H1 (cell line): ENCODE results near the gene PPP1R3E. TPM values are rescaled to one million over a fixed set of nuclear protein-coding genes. Genes with fewer than 3 reads are reported as not detected.

Experiments
- ATF2 ChIP-seq: IDR thresholded peaks from 2 replicates; pipeline ENCODE4 v1.6.1; 2012; ENCODE audit warnings: low read length, inconsistent platforms
- CHD1 ChIP-seq: IDR thresholded peaks from 2 replicates; pipeline ENCODE4 v1.6.1; 2012; ENCODE audit warnings: low read depth, low read length, improper control_type of control experiment
- E2F6 ChIP-seq: IDR thresholded peaks from 2 replicates; pipeline ENCODE4 v1.6.1; 2012; ENCODE audit warnings: inconsistent platforms
- EZH2 ChIP-seq: fragments of 200-600 bp; sonication (generic); IDR thresholded peaks from 2 replicates; pipeline ENCODE4 v1.7.1; 2012; ENCODE audit warnings: low read depth, mild to moderate bottlenecking, moderate library complexity, low read length, inconsistent platforms; ENCODE audit not compliant: severe bottlenecking
- GTF2F1 ChIP-seq: IDR thresholded peaks from 2 replicates; pipeline ENCODE4 v1.6.1; 2012; ENCODE audit warnings: low read depth, low read length, improper control_type of control experiment, borderline replicate concordance
- HDAC2 ChIP-seq, 2 experiments: fragments of 300-600 bp in 1 of 2; sonication (generic) in 1 of 2; IDR thresholded peaks; 2 replicates each; pipeline ENCODE4 v1.6.1; 2011 to 2012; ENCODE audit warnings: low read depth in 2 of 2, low read length in 2 of 2, mild to moderate bottlenecking in 2 of 2, moderate library complexity in 2 of 2, borderline replicate concordance in 1 of 2, inconsistent platforms in 1 of 2
- JUN ChIP-seq: IDR thresholded peaks from 2 replicates; pipeline ENCODE4 v1.6.1; 2011; ENCODE audit warnings: low read depth, mild to moderate bottlenecking, improper control_type of control experiment, low read length
- KDM4A ChIP-seq: IDR thresholded peaks from one replicate; pipeline ENCODE4 v1.7.1; 2012; ENCODE audit warnings: low read depth, mild to moderate bottlenecking, moderate library complexity, low read length, inconsistent platforms; ENCODE audit not compliant: severe bottlenecking
- KDM5A ChIP-seq: fragments of 200-600 bp; IDR thresholded peaks from 2 replicates; pipeline ENCODE4 v1.7.1; 2012; ENCODE audit warnings: mild to moderate bottlenecking, low read length, inconsistent platforms, mixed read lengths
- MAX ChIP-seq: IDR thresholded peaks from 2 replicates; pipeline ENCODE4 v1.6.1; 2012; ENCODE audit warnings: inconsistent platforms
- NRF1 ChIP-seq: IDR thresholded peaks from 2 replicates; pipeline ENCODE4 v1.6.1; 2011; ENCODE audit warnings: mild to moderate bottlenecking, low read depth, low read length, improper control_type of control experiment
- PHF8 ChIP-seq: fragments of 200-600 bp; sonication (generic); conservative IDR thresholded peaks from 2 replicates; pipeline ENCODE4 v1.7.1; 2012; ENCODE audit warnings: low read depth, mild to moderate bottlenecking, inconsistent platforms, low read length, moderate library complexity
- POLR2AphosphoS5 ChIP-seq: IDR thresholded peaks from 2 replicates; pipeline ENCODE4 v1.6.1; 2011; ENCODE audit warnings: low read depth, low read length
- POU5F1 ChIP-seq: IDR thresholded peaks from 2 replicates; pipeline ENCODE4 v1.6.1; 2011; ENCODE audit warnings: low read depth, mild to moderate bottlenecking, low read length, moderate library complexity
- RAD21 ChIP-seq, 2 experiments: IDR thresholded peaks in 1 of 2; conservative IDR thresholded peaks in 1 of 2; 2 replicates each; pipeline ENCODE4 v1.6.1; 2011; ENCODE audit warnings: low read depth in 2 of 2, low read length in 2 of 2, improper control_type of control experiment in 1 of 2, inconsistent platforms in 1 of 2, mild to moderate bottlenecking in 1 of 2, moderate library complexity in 1 of 2
- SIN3A ChIP-seq, 2 experiments: IDR thresholded peaks in 1 of 2; conservative IDR thresholded peaks in 1 of 2; 2 replicates each; pipeline ENCODE4 v1.6.1; 2011 to 2012; ENCODE audit warnings: low read length in 2 of 2, improper control_type of control experiment in 1 of 2, low read depth in 1 of 2, mild to moderate bottlenecking in 1 of 2
- SRF ChIP-seq: IDR thresholded peaks from 2 replicates; pipeline ENCODE4 v1.6.1; 2011; ENCODE audit warnings: mild to moderate bottlenecking, low read depth, low read length, moderate library complexity
- SUZ12 ChIP-seq: fragments of 200-600 bp; sonication (generic); IDR thresholded peaks from 2 replicates; pipeline ENCODE4 v1.6.1; 2012; ENCODE audit warnings: mild to moderate bottlenecking, inconsistent platforms, low read length, moderate library complexity, mixed read lengths
- TAF1 ChIP-seq: IDR thresholded peaks from 2 replicates; pipeline ENCODE4 v1.6.1; 2011; ENCODE audit warnings: mild to moderate bottlenecking, low read depth, low read length
- TAF7 ChIP-seq: optimal IDR thresholded peaks from 2 replicates; pipeline ENCODE3; 2011; ENCODE audit warnings: low read depth, mild to moderate bottlenecking, inconsistent platforms, low read length, moderate library complexity, borderline replicate concordance
- polyA plus RNA-seq, 7 experiments: library from polyadenylated mRNA; depleted of rRNA in 3 of 7; stranded (reverse) in 5 of 7; unstranded in 2 of 7; fragments of >200 nt in 5 of 7; fragments of 200-250 nt in 2 of 7; gene quantifications; 1 replicate in 5 of 7; 2 replicates in 1 of 7; 4 replicates in 1 of 7; pipeline versions ENCODE4 v1.2.1 to v1.2.3, GENCODE V29; 2011 to 2013; ENCODE audit warnings: missing spikeins in 2 of 7, mixed read lengths in 2 of 7
- total RNA-seq: library from RNA; stranded (reverse); fragmentation: NEBNext Ultra II Directional; extraction: Animal tissue kit (Norgen Biotek cat#: 25700); gene quantifications from 2 replicates; pipeline ENCODE4 v1.2.1, GENCODE V29; 2021

Gene PPP1R3E
- total and polyA plus RNA-seq, 2 of the 8 experiments (the other 6 are each of a cell fraction or from before 2014, with no cell fraction given): 4.4 to 4.7 TPM

- TF ChIP-seq ATF2: no peak
- no peak for TF ChIP-seq SUZ12
- TF ChIP-seq EZH2: no peak
- TF ChIP-seq KDM4A: peak; percentile 100
- no peak for TF ChIP-seq MAX
- peak; percentile 63 for TF ChIP-seq PHF8
- TF ChIP-seq NRF1: no peak
- TF ChIP-seq POLR2AphosphoS5: peak; percentile 70
- no peak for TF ChIP-seq POU5F1
- TF ChIP-seq KDM5A: peak; percentile 71; the same call in 1 of the 2 replicates
- peak; percentile 20 to 76; a peak in 3 of 4 replicates for TF ChIP-seq SIN3A (conservative IDR thresholded peaks at IDR 0.05 in 1 of 2, IDR thresholded peaks at IDR 0.05 in 1 of 2; ENCODE audit: low read depth in 1 of 2, low read length in 2 of 2)
- peak; percentile 80 for TF ChIP-seq TAF1
- peak; percentile 88 for TF ChIP-seq SRF
- peak; percentile 41 for TF ChIP-seq TAF7
- TF ChIP-seq CHD1: no peak
- no peak for TF ChIP-seq JUN
- 0 out of 4 replicates have a peak, but pooled peaks of 1 of the 2 experiments have one; percentile 46 for TF ChIP-seq HDAC2 (IDR thresholded peaks at IDR 0.05; ENCODE audit: borderline replicate concordance in 1 of 2, low read depth in 2 of 2, low read length in 2 of 2)
- TF ChIP-seq GTF2F1: no peak
- no peak for TF ChIP-seq E2F6
- TF ChIP-seq RAD21 (IDR thresholded peaks at IDR 0.05 in 1 of 2, conservative IDR thresholded peaks at IDR 0.05 in 1 of 2; ENCODE audit: low read depth in 2 of 2, low read length in 2 of 2): 0 out of 4 replicates have a peak, but pooled peaks of 1 of the 2 experiments have one; percentile 9
These were observed 3.9 kb upstream of the PPP1R3E start, which contains the start of gene BCL2L2 (continued) for GRCh38 chr14:23306412-23307145.
